ENCODE measurements around the gene SCN5A.

SCN5A gene

DNA sequence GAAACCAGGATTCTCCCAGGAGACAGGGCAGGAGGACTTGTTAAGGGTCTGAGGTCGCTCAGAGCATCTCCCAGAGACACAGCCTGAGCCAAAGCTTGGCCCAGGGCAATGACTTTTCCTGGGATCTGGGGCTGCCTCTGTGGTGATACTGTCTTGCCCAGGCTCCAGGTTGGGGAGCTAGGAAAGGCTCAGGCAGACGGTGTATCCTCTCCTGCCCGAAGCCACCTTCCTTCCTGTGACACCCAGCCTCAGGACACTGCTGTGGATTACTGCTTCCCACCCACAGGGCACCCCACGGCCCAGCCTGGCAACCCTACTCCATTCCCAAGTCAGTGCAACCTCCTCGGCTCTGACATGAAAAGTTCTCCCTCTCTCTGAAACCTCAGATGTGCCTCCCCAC, 31.9 kb downstream of the SCN5A start:
- Histone ChIP-seq H3F3A (ENCODE audit: insufficient read depth, low read length) (no peaks in the 10 kb centered on the region), H3K9me2 (replicated peaks; ENCODE audit: insufficient read depth, low read length) (no peaks in the 10 kb centered on the region), H3K4me2 (ENCODE audit: low read depth, low read length) (no peak overlapping the region), H3K4me1 (ENCODE audit: low read length) (no peaks in the 10 kb centered on the region), H3K9me3 (replicated peaks; ENCODE audit: insufficient read depth, low read length) (no peaks in the 10 kb centered on the region), H3K27me3 (replicated peaks; ENCODE audit: insufficient read depth, low read length) (no peaks in the 10 kb centered on the region), H3K36me3 (replicated peaks; ENCODE audit: insufficient read depth, low read length) (no peaks in the 10 kb centered on the region), H3K27ac (ENCODE audit: low read length) (no peak overlapping the region), H3K79me2 (ENCODE audit: low read length) (no peaks in the 10 kb centered on the region), H3K9ac (ENCODE audit: low read length) (no peak overlapping the region), H3K4me3 (ENCODE audit: low read length) (no peak overlapping the region), H4K20me1 (ENCODE audit: insufficient read depth, low read length) (no peaks in the 10 kb centered on the region), H2AFZ (ENCODE audit: low read length) (no peak overlapping the region)
- DNase-seq: no peak
- no peak for TF ChIP-seq EZH2phosphoT487 (IDR thresholded peaks at IDR 0.05; ENCODE audit: low read length)
- TF ChIP-seq EZH2 (optimal IDR thresholded peaks at IDR 0.05; ENCODE audit: low read depth, low read length): no peak
- TF ChIP-seq, protein P1, sequence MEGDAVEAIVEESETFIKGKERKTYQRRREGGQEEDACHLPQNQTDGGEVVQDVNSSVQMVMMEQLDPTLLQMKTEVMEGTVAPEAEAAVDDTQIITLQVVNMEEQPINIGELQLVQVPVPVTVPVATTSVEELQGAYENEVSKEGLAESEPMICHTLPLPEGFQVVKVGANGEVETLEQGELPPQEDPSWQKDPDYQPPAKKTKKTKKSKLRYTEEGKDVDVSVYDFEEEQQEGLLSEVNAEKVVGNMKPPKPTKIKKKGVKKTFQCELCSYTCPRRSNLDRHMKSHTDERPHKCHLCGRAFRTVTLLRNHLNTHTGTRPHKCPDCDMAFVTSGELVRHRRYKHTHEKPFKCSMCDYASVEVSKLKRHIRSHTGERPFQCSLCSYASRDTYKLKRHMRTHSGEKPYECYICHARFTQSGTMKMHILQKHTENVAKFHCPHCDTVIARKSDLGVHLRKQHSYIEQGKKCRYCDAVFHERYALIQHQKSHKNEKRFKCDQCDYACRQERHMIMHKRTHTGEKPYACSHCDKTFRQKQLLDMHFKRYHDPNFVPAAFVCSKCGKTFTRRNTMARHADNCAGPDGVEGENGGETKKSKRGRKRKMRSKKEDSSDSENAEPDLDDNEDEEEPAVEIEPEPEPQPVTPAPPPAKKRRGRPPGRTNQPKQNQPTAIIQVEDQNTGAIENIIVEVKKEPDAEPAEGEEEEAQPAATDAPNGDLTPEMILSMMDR (IDR thresholded peaks at IDR 0.05; ENCODE audit: low read length): no peak

DNA sequence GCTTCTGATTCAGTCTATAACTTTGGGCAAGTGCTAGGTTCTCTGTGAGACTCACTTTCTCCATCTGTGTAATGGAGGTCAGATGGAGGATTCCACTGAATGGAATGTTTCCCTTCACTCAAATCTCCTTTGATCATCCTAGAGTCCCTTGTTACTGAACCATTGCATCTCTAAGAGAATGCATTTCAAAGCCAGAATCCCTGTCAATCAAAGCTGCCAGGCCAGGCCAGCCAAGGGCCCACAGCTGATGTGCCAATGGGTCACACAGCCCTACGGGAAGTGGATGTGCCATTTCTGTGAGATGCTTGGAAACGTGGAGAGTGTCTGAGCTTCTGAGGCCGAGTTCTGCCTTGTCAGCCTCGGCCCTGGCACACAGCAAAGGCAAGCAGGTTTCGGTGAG, 32.4 kb downstream of the SCN5A start:
- DNase-seq: no peak
- no peaks in the 10 kb centered on the region for H3K27me3 ChIP-seq (replicated peaks; ENCODE audit: insufficient read depth, low read length)
- no peak overlapping the region for H3K4me3 ChIP-seq (ENCODE audit: low read length)
- no peak overlapping the region for H2AFZ ChIP-seq (ENCODE audit: low read length)
- H3K9me2 ChIP-seq (replicated peaks; ENCODE audit: insufficient read depth, low read length): no peaks in the 10 kb centered on the region
- no peaks in the 10 kb centered on the region for H3K4me1 ChIP-seq (ENCODE audit: low read length)
- H3K9me3 ChIP-seq (replicated peaks; ENCODE audit: insufficient read depth, low read length): no peaks in the 10 kb centered on the region
- no peak overlapping the region for H3K27ac ChIP-seq (ENCODE audit: low read length)
- no peak overlapping the region for H3K4me2 ChIP-seq (ENCODE audit: low read depth, low read length)
- H3K79me2 ChIP-seq (ENCODE audit: low read length): no peaks in the 10 kb centered on the region
- TF ChIP-seq, protein P1 (IDR thresholded peaks at IDR 0.05; ENCODE audit: low read length): no peak
- TF ChIP-seq EZH2 (optimal IDR thresholded peaks at IDR 0.05; ENCODE audit: low read depth, low read length) (no peak), EZH2phosphoT487 (IDR thresholded peaks at IDR 0.05; ENCODE audit: low read length) (no peak)
- no peaks in the 10 kb centered on the region for H3K36me3 ChIP-seq (replicated peaks; ENCODE audit: insufficient read depth, low read length)
- H4K20me1 ChIP-seq (ENCODE audit: insufficient read depth, low read length): no peaks in the 10 kb centered on the region
- no peaks in the 10 kb centered on the region for H3F3A ChIP-seq (ENCODE audit: insufficient read depth, low read length)
- H3K9ac ChIP-seq (ENCODE audit: low read length): no peak overlapping the region

DNA sequence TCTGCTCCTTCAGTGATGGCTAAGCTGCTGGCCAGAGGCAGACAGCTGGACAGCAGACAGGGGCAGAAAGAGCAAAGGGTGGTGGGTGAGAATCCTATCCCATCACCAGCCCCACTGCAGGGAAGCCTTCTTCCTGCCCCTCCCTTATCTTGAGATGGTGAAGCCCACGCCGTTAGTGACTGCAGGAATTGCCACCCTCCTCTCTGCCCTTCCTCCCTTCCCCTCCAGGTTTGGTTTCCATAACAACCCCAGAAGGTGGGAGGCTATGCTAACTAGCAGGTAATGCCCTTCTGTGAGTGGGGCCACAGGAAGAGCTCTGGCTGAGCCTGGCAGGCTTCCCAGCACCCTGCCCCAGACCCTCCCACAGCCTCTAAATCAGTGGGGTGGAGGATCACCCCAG, 32.8 kb downstream of the SCN5A start:
- Histone ChIP-seq H3K9ac (ENCODE audit: low read length) (no peak overlapping the region), H3K9me2 (replicated peaks; ENCODE audit: insufficient read depth, low read length) (no peaks in the 10 kb centered on the region), H2AFZ (ENCODE audit: low read length) (no peak overlapping the region), H3K27ac (ENCODE audit: low read length) (no peak overlapping the region), H3K4me2 (ENCODE audit: low read depth, low read length) (no peak overlapping the region), H3K4me1 (ENCODE audit: low read length) (no peaks in the 10 kb centered on the region), H3K36me3 (replicated peaks; ENCODE audit: insufficient read depth, low read length) (no peaks in the 10 kb centered on the region), H3K79me2 (ENCODE audit: low read length) (no peaks in the 10 kb centered on the region), H3K27me3 (replicated peaks; ENCODE audit: insufficient read depth, low read length) (no peaks in the 10 kb centered on the region), H3K9me3 (replicated peaks; ENCODE audit: insufficient read depth, low read length) (no peaks in the 10 kb centered on the region), H3F3A (ENCODE audit: insufficient read depth, low read length) (no peaks in the 10 kb centered on the region), H3K4me3 (ENCODE audit: low read length) (no peak overlapping the region), H4K20me1 (ENCODE audit: insufficient read depth, low read length) (no peaks in the 10 kb centered on the region)
- DNase-seq: no peak
- TF ChIP-seq, protein P1 (IDR thresholded peaks at IDR 0.05; ENCODE audit: low read length): no peak
- TF ChIP-seq EZH2phosphoT487 (IDR thresholded peaks at IDR 0.05; ENCODE audit: low read length) (no peak), EZH2 (optimal IDR thresholded peaks at IDR 0.05; ENCODE audit: low read depth, low read length) (no peak)

Data from MM.1S (cell line).